Fibroblast of pulmonary artery (primary cell): ENCODE results near the gene AGMAT.

ENCODE experiments used
- DNase-seq: peaks from one replicate; pipeline ENCODE4 v3.0.0-alpha.2; 2010; ENCODE audit warnings: low read depth
- H3K4me3 ChIP-seq: replicated peaks from 2 replicates; pipeline ENCODE4 v1.5.1; 2011; ENCODE audit warnings: low read depth, mild to moderate bottlenecking, control low read depth, low read length, moderate library complexity
- CTCF ChIP-seq: IDR thresholded peaks from 2 replicates; pipeline ENCODE4 v1.5.1; 2011; ENCODE audit warnings: mild to moderate bottlenecking, control low read depth, low read length, inconsistent platforms; ENCODE audit errors: missing control alignments

AGMAT gene

DNA sequence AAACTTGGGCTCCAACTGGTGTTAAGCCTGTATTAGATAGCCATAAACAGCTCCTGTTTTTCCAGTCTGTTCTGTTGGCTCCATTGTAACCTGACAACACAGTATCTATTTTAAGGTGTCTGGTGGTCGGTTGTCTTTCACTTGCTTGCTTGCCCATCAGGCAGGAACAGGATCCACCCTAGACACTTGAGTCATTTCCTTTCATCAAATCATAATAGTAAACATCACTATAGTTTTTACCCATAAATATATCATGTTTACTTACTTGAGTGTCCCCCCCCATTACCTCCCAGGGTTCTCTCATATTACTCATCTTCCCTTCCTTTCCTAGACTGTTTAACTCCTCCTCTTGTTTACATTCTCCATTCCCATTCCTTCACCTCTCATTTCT, 35.3 kb upstream of the AGMAT start:
- no peak for TF ChIP-seq CTCF
- peak; percentile 57 for DNase-seq
- no peak overlapping the region for H3K4me3 ChIP-seq

- DNase-seq: peak; percentile 75
- H3K4me3 ChIP-seq: peak overlapping the region; percentile 98
- TF ChIP-seq CTCF: no peak
Measured at GRCh38 chr1:15618655-15619525, 34.0 kb upstream of the AGMAT start.

- no peak for TF ChIP-seq CTCF
- peak; percentile 16 for DNase-seq
- H3K4me3 ChIP-seq: peak overlapping the region; percentile 98
Measured at GRCh38 chr1:15618077-15618654, 33.3 kb upstream of the AGMAT start.

GRCh38 chr1:15617173-15618076, 32.6 kb upstream of the AGMAT start, which contains the start of gene DDI2:
Gene DDI2 (plus strand): TSS chr1:15617458. CDS start chr1:15617671, 213 bp downstream.
- no peak for TF ChIP-seq CTCF
- DNase-seq: peak; percentile 98
- peak within 1 kb of the TSS; percentile 98 for H3K4me3 ChIP-seq

DNA sequence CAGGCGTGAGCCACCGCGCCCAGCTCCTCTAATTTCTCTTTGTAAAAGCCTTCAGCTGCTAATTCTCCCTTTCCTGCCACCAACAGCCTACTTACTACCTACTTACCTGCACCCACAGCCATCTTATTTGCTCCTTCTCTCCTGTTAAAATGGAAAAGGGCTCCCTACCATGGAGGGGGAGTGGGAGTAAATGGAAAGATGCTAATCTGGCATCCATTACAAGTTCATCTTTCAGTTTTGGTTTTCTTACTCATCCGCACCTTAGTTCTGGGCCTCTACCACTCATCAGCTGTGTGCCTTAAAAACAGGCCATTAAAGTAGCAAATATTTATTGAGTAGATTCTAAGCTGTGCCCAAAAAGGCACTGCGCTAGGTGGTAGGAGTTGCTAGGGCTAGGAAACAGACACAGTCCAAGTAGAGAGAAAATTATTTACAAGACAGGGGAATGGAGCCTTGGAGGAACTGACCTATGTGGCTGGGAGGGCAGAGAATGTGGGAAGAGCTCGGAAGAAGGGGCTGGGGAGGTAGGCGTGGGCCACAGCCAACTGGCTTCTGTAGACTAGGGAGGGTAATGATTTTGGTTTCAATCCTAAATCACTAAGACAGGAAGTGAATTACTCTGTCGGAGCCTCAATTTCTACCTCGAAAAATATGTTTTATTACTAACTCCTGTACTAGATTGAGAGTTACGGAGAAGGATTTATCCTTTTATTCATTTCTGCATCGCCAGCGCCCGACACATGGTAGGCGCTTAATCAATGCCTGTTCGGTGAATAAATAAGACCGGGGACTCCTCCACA, 31.7 kb upstream of the AGMAT start:
- H3K4me3 ChIP-seq: peak overlapping the region; percentile 68
- no peak for DNase-seq
- no peak for TF ChIP-seq CTCF

DNA sequence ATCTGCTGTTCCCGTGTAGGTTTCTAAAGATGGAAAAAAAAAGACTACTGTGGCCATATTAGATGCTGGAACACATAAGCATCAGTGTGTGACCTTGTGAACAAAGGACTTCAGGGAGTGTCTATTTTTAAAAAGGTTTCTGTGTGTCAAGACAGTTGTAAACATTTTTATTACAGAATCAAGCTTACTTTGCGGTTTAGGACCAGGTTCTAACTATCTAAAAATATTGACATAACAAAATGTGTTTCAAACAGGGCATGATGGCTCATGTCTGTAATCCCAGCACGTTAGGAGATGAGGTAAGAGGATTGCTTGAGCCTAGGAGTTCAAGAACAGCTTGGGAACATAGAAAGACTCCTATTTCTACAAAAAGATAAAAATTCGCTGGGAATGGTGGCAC, 25.3 kb upstream of the AGMAT start:
- H3K4me3 ChIP-seq: no peak overlapping the region
- DNase-seq: no peak
- TF ChIP-seq CTCF: no peak
